ENCODE results near the gene UCMA.

UCMA gene

DNA sequence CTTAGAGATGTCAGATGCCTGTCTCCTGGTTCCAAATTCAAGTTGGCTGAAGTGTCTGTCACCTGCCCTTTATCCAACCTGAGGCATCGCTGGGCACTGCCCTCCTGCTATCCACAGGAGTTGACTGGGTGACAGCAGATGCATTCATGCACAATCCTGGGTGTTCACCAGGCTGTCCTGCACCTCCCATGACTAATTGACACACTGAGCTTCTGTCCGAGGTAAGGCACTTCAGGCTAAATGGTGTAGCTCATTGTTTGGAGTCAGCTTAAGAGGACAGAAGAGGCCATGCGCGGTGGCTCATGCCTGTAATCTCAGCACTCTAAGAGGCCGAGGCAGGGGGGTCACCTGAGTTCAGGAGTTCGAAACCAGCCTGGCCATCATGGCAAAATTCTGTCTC lies 2.4 kb downstream of the UCMA start:
- DNase-seq (ENCODE audit: low read depth), result no peak

DNA sequence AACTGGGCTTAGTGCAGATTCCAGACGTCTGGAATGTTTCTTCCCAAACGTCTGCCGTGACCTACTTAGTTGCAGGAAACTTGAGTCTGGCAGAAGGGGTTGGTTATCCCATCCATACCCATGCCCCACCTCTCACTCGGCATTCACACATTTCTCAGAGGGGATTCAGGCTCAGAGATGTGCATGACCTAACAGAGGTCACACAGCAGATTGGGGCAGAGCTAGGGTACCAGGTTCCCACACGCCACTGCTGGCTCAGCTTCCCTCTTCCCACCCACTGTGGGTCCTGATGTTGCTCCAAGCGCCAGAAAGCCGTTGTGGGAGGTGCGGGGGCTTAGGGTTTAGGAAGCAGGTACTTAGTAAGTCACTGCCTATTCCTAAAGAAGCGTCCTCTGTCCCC lies 3.0 kb downstream of the UCMA start:
- no peak for DNase-seq (ENCODE audit: low read depth)

DNA sequence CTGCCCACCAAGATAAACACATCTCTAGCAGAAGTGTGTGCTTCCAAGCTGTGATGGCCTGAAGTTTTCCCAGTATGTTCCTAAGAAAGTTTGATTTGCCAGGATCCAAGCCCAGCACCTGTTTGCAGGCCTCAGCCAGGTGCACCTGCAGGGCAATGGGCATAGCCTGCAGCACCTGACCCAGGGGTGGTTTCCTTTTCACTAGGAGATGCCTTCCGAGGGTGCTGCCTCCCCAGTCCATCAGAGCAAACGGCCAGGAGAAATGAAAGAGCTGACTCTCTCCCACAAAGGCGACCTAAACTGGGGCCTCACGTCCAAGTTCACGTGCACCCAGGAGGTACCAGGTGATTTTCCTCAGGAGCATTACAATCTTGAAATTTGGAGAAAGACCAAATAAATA lies 7.1 kb downstream of the UCMA start:
- no peak for DNase-seq (ENCODE audit: low read depth)

DNA sequence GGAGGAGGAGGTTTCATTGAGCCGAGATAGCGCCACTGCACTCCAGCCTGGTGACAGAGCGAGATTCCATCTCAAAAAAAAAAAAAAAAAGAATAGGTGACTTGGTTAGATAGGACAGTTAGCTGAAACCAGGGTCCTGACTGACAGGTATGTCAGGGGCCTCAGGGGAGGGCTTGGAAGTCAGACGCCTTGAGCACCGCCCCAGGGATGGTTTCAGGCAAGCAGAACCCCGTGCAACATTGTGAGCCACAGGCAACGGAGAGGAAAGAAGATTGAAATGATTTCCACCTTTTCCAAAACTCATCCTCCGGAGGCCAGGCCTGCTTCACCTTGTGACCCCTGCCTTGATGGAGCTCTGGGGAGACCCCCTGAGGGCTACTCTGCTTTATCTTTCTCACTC lies 8.6 kb downstream of the UCMA start:
- no peak for DNase-seq (ENCODE audit: low read depth)

DNA sequence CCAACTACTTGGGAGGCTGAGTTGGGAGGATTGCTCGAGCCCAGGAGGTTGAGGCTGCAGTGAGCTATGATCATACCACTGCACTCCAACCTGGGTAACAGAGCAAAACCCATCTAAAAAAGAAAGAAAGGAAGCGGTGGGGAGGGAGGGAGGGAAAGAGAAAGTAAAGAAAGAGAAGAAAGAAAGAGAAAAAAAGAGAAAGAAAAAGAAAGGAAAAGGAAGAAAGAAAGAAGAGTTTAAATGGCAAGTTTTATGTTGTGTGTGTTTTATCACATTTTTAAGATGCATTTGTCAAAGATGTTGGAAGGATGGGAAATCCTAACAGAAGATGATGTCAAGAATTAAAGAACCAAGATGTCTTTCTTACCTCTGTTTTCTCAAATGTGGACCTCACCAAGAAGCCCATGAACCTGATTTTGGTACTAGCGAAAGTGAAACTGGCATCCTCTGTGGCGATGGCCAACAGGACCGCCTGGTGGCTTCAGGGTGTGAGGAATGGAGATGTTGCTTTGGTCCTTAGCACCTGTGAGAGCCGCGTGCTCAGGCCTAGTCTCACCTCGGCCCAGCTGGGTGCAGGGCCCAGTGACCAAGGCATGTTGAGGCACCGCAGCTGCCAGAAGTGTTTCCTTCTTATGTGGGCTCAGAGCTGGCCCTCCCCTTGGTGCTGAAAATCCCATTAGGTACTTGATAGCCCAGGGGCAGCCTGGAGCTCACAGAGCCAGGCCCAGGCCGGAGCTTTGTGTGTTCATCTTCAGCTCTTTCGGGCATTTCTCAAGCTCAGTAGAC lies 9.8 kb downstream of the UCMA start:
- no peak for DNase-seq (ENCODE audit: low read depth)

DNA sequence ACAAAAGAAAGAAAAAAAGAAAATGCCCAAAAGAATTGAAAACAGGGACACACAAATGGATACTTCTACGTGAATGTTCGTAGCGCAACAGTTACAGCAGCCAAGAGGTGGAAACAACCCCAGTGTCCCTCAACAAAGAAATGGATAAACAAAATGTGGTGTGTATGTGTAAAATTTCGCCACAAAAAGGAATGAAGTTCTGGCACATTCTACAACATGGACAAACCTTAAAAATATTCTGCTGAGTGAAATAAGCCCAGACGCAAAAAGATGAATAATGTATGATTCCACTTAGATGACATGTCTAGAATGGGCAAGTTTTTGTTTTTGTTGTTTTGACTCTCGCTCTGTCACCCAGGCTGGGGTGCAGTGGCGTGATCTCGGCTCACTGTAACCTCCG lies 10.9 kb downstream of the UCMA start:
- DNase-seq (ENCODE audit: low read depth), result no peak

DNA sequence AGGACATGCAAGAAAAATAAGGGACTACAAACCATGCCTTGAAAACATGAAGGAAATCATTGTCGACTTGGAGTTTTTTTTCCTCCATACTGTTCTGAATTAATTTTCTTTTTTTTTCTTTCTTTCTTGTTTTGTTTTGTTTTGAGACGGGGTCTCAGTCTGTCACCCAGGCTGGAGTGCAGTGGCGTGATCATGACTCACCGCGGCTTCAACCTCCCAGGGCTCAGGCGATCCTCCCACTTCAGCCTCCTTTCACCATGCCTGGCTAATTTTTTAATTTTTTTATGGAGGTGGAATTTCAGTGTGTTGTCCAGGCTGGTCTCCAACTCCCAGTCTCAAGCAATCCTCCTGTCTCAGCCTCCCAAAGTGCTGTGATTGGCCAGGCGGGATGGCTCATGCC lies 11.6 kb downstream of the UCMA start:
- no peak for DNase-seq (ENCODE audit: low read depth)

DNA sequence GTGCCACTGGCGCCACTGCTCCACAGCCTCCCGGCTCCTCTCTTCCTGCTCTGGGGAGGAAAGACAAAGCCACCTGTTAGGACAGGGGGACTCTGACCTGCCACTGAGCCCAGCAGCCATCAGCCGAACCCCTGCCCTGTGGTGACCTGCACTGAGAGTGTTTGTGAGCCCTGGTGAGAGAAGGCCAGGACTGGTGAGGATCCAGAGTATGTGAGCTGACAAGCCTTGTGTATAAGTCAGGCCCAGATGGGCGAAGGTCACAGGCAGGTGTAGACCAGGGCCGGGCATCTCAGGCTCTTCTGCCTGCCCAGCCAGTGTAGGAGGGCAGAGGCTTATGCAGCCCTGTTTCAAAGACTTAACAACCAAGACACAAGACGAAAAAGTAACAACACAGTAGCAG lies 12.0 kb downstream of the UCMA start:
- DNase-seq (ENCODE audit: low read depth), result no peak

DNA sequence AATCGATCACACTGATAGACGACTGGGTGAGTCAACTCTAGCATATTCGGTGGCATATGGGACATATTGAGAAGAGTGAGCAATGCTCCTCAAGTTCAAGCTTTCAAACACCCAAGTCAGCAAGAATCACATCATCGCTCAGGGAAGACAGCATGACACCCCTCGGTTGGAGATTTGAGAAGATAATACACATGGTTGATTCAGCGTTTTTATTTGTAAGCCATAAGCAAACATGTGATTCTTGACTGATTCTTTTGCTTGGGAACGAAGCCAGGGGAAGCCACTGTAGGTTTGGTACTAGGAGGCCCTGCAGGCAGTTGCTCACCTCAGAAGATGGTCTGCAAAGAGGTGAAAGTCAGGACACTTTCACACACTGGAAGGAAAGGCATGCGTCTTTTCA lies 12.6 kb downstream of the UCMA start:
- no peak for DNase-seq (ENCODE audit: low read depth)

DNA sequence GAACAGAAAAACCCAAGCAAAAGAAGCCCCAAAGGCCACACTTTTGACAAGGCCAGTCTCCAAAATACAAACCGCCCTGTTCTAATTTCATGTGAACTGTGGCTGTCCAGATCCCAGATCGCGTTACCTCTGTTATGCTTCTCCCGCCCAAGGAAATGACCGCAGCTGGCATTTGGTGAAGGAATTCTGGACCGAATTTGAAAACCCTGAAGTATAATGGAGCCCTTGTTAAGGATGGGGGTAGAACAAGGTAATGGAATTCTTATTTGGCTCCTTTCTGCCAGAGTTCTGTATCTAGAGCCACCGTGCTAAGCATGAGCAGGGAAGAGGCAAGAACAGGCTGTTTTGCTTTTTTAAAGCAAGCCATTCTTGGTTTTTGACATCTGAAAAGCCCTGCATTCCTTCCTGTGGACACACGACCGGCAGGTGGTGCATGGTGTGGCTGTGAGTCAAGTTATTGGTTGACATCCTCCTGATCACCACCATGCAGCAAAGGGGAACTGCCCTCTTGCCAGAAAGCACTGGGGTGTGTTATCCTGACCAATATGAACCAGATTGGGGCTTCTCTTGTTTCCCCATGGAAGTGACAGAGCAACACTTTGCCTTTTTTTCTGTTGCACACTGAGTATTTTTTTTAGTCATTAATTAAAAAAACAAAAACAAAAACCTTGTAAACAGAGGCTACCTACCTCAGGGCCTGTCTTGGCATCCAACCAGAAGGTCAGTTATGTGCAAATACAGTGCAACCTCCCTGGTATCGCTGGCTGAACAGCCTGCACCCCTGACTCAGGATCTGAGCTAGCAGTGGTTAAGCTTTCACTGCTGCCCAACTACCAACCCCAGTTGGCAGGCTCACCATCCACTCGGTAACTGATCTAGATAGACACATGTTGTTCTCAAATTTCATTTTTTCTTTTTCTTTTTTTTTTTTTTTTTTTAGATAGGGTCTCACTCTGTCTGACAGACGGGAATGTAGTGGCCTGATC lies 14.2 kb downstream of the UCMA start:
- no peak for DNase-seq (ENCODE audit: low read depth)

DNA sequence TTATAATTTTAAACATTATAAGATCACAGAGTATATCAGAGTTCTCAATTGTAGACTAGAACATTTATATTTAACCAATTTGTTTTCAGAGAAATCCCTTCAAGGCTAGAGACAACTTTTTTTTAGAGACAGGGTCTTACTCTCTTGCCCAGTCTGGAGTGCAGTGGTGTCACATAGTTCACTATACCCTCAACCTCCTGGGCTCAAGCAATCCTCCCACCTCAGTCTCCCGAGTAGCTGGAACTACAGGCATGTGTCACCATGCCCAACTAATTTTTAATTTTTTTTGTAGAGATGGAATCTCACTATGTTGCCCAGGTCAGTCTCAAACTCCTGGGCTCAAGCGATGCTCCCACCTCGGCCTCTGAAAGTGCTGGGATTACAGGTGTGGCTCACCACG lies 15.3 kb downstream of the UCMA start:
- no peak for DNase-seq (ENCODE audit: low read depth)

DNA sequence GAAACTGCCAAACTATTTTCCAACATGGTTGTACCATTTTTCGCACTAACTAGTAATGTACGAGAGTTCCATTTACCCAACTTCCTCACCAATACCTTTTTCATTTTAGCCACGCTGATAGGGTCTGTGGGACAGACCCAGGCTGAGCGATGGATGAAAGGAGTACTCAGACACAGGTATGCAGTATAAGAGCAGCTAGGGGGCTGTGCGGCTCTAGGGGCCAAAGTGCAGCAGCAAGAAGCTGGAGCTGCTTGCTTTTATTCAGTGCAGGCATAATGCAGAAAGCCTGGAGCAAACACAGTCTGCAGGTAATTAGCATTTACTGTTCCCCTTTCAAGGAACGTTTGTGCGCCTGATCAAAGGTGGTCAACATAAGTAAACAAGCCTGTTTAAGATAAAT lies 21.0 kb downstream of the UCMA start:
- DNase-seq (ENCODE audit: low read depth), result no peak

DNA sequence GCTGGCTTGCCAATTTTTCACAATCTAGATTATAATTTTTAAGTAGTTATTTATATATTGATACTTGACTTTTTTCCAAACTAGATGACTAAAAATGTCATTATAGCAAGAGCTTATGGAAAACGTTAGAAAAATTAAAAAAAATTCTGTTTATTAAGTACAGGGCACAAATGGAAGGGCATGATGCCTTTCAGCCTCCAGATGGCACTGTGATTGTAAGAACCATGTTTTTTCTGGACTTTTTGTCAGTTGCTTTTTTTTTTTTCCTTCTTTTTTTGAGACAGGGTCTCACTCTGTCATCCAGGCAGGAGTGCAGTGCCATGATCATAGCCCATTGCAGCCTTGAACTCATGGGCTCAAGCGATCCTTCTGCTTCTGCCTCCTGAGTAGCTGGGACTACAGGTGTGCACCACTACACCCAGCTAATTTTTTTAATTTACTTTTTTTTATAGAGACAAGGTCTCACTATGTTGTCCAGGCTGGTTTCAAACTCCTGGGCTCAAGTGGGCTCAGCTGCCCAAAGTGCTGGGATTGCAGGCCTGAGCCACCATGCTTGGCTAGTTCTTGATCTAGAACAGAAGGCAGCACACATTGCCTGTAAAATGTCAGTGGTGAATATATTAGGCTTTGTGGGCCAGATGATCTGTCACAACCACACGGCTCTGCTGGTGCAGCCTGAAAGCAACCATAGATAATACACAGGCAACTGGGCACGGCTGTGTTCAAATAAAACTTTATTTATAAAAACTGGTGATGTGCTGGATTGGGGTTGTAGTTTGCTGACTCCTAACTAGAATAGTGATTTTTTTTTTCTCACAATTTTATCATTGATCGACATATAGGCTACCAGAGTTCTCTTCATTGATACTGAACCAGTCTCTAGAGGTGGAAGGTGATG lies 27.4 kb downstream of the UCMA start:
- peak; percentile 5 for DNase-seq (ENCODE audit: low read depth)

DNA sequence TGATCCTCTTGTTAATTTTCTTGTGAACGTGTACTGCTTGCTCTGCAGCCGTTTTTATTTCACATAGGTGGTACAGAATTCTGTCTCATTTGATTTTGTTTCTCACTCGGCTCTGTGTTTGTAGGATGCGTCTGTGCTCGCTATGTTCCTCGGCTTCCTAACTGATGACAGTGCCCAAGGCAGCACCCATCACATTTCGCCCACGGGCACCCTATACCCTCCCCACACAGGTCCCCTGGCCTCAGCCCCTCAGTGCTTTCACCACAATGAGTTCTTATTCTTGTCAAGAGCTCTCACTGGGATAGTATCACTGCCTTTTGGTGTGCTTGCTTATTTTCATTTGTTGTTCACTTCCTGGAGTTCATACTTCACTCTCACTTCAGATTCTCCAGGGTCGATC lies 28.1 kb downstream of the UCMA start:
- no peak for DNase-seq (ENCODE audit: low read depth)

DNA sequence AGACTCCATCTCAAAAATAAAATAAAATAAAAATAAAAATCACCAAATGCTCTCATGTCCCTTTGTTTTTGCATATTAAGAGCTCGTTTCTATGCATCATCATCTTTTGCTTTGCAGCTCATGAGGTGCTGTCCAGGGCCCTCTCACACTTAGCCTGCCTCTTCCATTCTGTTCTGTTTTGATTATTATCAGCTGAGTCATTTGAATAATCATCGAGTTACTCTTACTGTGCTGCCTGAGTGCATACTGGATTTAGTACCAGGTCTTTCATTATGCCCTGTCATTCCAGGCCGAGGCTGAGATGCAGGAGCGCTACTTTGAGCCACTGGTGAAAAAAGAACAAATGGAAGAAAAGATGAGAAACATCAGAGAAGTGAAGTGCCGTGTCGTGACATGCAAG lies 33.0 kb downstream of the UCMA start:
- DNase-seq (ENCODE audit: low read depth), result no peak

DNA sequence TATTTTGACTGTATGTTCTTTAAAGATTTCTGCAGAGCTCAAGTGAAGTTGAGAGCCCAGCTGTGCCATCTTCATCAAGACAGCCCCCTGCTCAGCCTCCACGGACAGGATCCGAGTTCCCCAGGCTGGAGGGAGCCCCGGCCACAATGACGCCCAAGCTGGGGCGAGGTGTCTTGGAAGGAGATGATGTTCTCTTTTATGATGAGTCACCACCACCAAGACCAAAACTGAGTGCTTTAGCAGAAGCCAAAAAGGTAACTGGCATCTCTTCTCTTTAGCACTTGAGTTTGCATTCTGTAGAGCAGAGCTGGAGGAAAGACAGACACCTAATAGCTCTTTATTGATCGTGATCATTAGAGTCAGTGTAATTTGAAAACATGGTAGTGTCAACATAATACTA lies 39.2 kb downstream of the UCMA start:
- DNase-seq (ENCODE audit: low read depth), result no peak

DNA sequence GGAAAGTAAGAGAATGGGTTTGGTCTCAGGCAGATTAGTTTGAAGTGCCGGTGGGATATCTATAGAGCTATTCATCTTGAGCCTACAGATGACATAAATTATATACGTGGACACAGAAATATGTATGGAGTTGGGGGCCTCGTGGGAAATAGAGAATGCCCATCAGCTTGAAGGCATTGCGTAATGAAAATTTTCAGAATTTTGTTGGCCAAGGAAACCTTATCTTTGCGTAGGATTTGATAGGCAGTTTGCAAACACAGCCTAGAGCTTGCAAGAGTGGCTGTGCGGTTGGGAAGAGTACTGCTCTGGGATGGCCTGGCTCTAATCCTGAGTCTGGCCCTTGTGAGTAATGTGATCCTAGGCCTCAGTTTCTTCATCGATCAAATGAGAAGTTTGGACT lies 40.5 kb downstream of the UCMA start:
- DNase-seq (ENCODE audit: low read depth), result no peak

DNA sequence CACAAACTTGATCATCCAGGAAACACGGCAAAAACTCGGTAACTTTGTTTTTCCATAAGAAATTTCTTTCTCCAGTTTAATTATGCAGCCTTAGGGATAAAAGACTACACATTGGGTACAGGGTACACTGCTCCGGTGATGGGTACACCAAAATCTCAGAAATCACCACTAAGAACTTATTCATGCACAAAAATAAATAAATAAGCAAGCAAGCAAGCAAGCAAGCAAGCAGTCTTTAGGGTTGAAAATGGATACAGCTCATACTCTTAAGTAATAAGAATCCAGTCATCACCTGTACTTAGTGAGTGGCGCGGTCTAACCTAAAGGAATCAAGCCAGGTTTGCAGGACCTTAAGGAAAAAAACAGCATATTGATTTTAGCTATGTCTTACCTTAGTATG lies 42.8 kb downstream of the UCMA start:
- no peak for DNase-seq (ENCODE audit: low read depth)

DNA sequence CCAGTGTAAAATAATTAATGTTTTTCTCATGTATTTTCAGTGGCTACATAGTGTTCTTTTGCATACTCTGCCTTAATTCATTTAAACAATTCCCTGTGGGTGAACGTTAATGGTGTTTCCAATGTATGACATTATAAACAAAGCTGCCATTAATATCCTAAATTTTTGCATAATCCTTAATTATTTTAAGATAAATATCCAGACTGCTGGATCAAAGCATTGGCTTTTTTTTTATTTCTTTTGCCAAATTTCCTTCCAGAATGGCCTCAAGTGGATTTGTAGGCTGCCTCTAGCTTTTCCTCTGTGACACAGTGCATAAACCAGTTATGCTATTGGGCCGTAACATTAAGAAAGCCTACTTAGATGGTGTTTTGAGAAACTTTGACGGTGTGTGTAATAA lies 43.4 kb downstream of the UCMA start:
- no peak for DNase-seq (ENCODE audit: low read depth)

DNA sequence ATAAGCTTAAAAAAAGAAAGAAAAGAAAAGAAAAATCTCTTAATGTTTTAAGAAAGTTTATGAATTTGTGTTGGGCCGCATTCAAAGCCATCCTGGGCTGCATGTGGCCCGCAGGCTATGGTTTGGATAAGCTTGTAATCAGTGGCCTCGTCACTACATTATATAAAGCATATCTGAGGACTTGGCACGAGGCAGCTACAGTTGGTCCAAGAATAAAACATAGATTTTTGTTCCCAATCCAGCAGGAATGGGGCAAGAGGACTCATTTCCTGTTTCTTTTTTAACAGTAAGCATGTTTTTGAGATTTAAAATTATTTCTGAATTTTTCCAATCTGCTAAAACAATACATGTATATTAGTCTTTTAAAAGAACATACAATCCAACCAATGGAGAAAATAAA lies 44.2 kb downstream of the UCMA start:
- DNase-seq (ENCODE audit: low read depth), result no peak

DNA sequence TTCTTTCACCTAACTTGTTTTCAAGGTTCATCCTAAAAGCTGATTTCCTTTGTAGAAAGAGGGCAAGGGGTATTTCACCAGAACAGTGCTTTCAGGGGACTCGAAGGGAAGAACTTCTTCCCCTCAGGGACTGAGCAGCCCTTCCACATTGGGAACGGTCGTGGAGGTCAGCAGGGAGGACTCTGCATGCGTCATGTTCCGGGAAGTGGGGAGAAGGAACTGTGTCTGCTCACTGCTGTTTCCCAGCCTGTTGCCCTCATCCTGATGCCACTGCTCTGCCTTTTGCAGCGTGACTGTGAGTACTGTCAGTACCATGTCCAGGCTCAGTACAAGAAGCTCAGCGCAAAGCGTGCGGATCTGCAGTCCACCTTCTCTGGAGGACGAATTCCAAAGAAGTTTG lies 45.6 kb downstream of the UCMA start:
- no peak for DNase-seq (ENCODE audit: low read depth)

DNA sequence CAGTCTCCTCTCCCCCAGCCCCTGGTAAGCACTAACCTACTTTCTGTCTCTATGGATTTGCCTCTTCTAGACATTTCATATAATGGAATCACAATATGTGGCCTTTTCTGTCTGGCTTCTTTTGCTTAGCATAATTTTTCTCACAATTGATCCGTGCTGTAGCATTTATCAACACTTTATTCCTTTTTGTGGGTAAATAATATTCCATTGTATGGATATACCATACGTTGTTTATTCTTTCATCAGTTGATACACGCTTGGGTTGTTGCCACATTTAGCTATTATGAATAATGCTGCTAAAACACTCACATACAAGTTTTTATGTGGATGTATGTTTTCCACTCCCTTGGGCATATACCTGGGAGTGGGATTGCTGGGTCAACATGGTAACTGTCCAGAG lies 47.0 kb downstream of the UCMA start:
- DNase-seq (ENCODE audit: low read depth), result no peak
